Inferior parietal cortex (tissue), 1 donor: ENCODE measurements around the gene GJC1.

ENCODE experiments used
- DNase-seq: peaks from one replicate; pipeline ENCODE4 v3.0.0-alpha.2; 2016; ENCODE audit errors: extremely low spot score

Gene GJC1

GRCh38 chr17:44777394-44778348 lies 52.4 kb downstream of the GJC1 start:
- no peak for DNase-seq

- DNase-seq, result no peak
Measured at GRCh38 chr17:44776628-44777393, 53.3 kb downstream of the GJC1 start.

GRCh38 chr17:44775838-44776621 lies 54.1 kb downstream of the GJC1 start:
- no peak for DNase-seq

- DNase-seq, result peak; percentile 88
Measured at GRCh38 chr17:44775136-44775837, 54.8 kb downstream of the GJC1 start.

GRCh38 chr17:44774271-44775135 lies 55.6 kb downstream of the GJC1 start:
- DNase-seq, result peak; percentile 90

- DNase-seq, result no peak
Measured at GRCh38 chr17:44773140-44773539, 56.9 kb downstream of the GJC1 start.

GRCh38 chr17:44772308-44773045 lies 57.6 kb downstream of the GJC1 start:
- no peak for DNase-seq

- DNase-seq, result no peak
Measured at GRCh38 chr17:44770166-44770925, 59.7 kb downstream of the GJC1 start.

GRCh38 chr17:44769647-44770084 lies 60.4 kb downstream of the GJC1 start:
- no peak for DNase-seq

- DNase-seq, result no peak
Measured at GRCh38 chr17:44769230-44769629, 60.9 kb downstream of the GJC1 start.

- DNase-seq, result no peak
Measured at GRCh38 chr17:44768505-44769142, 61.5 kb downstream of the GJC1 start.

GRCh38 chr17:44767493-44767892 lies 62.6 kb downstream of the GJC1 start:
- DNase-seq, result no peak

- DNase-seq, result no peak
Measured at GRCh38 chr17:44766409-44767038, 63.6 kb downstream of the GJC1 start.

GRCh38 chr17:44765965-44766364 lies 64.1 kb downstream of the GJC1 start:
- DNase-seq, result no peak

- DNase-seq, result no peak
Measured at GRCh38 chr17:44763170-44763569, 66.9 kb downstream of the GJC1 start.

GRCh38 chr17:44761932-44762810 lies 67.9 kb downstream of the GJC1 start:
- no peak for DNase-seq
